DND-41 (cell line): Measurements from ENCODE around the gene PCDH1.

ENCODE experiments used
- ATAC-seq: fragments of 200-7000 bp; cut with Tn5 transposase; 3 replicates; pipeline ENCODE4 v1.9.1; 2021; ENCODE audit warnings: low read depth; ENCODE audit not compliant: insufficient read depth
- DNase-seq: peaks from one replicate; pipeline ENCODE4 v3.0.0-alpha.2; 2020
- H2AFZ ChIP-seq: 2 replicates; pipeline ENCODE4 v1.6.0; 2012; ENCODE audit warnings: low read depth, low read length
- H3K27ac ChIP-seq: 2 replicates; pipeline ENCODE4 v1.5.1; 2012; ENCODE audit warnings: low read length, inconsistent platforms
- H3K27me3 ChIP-seq: fragments of 200-600 bp; sonication (generic); 2 replicates; pipeline ENCODE4 v1.6.0; 2012; ENCODE audit warnings: low read length, mild to moderate bottlenecking, inconsistent platforms; ENCODE audit not compliant: insufficient read depth, poor library complexity
- H3K36me3 ChIP-seq: 2 replicates; pipeline ENCODE4 v1.5.1; 2012; ENCODE audit warnings: low read length, inconsistent platforms; ENCODE audit not compliant: insufficient read depth
- H3K4me1 ChIP-seq: 2 replicates; pipeline ENCODE4 v1.5.1; 2012; ENCODE audit warnings: mild to moderate bottlenecking, low read length; ENCODE audit not compliant: insufficient read depth
- H3K4me2 ChIP-seq: 2 replicates; pipeline ENCODE4 v1.6.0; 2012; ENCODE audit warnings: mild to moderate bottlenecking, moderate library complexity, low read length, inconsistent platforms; ENCODE audit not compliant: insufficient read depth
- H3K4me3 ChIP-seq, 2 experiments: fragments of 200-600 bp in 1 of 2; shearing (Covaris generic) in 1 of 2; 2 replicates each; pipeline ENCODE4 v1.5.1; 2012 to 2016; ENCODE audit warnings: inconsistent platforms in 2 of 2, low read length in 2 of 2, mild to moderate bottlenecking in 2 of 2, low read depth in 1 of 2, moderate library complexity in 1 of 2
- H3K79me2 ChIP-seq: 2 replicates; pipeline ENCODE4 v1.6.0; 2012; ENCODE audit warnings: low read length, inconsistent platforms; ENCODE audit not compliant: insufficient read depth
- H3K9ac ChIP-seq: 2 replicates; pipeline ENCODE4 v1.6.0; 2012; ENCODE audit warnings: low read depth, mild to moderate bottlenecking, inconsistent platforms, low read length, moderate library complexity
- H3K9me3 ChIP-seq: 2 replicates; pipeline ENCODE4 v1.5.1; 2012; ENCODE audit warnings: low read length, moderate library complexity, mild to moderate bottlenecking, inconsistent platforms; ENCODE audit not compliant: insufficient read depth, severe bottlenecking
- H4K20me1 ChIP-seq: 2 replicates; pipeline ENCODE4 v1.6.0; 2012; ENCODE audit warnings: low read length; ENCODE audit not compliant: insufficient read depth
- EZH2 ChIP-seq: IDR thresholded peaks from 3 replicates; pipeline ENCODE4 v1.6.1; 2012; ENCODE audit warnings: borderline replicate concordance, low read depth, mild to moderate bottlenecking, moderate library complexity, low read length, inconsistent platforms; ENCODE audit not compliant: severe bottlenecking
- TF ChIP-seq, protein P1 (sequence below): IDR thresholded peaks from 2 replicates; pipeline ENCODE4 v1.5.1; 2012; ENCODE audit warnings: borderline replicate concordance, low read length, moderate library complexity, mild to moderate bottlenecking; ENCODE audit not compliant: poor library complexity, severe bottlenecking; ENCODE audit errors: extremely low read depth

Gene PCDH1

GRCh38 chr5:141906972-141907371, 28.8 kb upstream of the PCDH1 start:
- Histone ChIP-seq H3K27ac (no peak overlapping the region), H2AFZ (no peak overlapping the region)

DNA sequence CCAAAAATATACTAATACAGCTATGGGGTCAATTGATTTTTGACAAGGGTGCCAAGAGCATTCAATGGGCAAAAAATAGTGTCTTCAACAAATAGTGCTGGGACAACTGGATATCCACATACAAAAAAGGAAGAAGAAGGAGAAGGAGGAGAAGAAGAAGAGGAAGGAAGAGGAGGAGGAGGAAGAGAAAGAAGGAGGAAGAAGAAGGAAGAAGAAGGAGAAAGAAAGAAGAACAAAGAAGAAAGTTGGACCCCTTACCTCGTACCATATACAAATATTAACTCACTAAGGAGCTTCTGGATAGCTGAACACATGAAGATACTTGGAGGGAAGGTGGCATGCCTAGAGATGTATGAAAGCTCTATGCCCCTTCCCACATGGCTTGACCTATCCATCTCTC, 28.3 kb upstream of the PCDH1 start:
- Histone ChIP-seq H3K27ac (no peak overlapping the region), H3K9me3 (no peaks in the 10 kb centered on the region), H4K20me1 (no peaks in the 10 kb centered on the region), H3K4me2 (no peak overlapping the region), H3K79me2 (no peaks in the 10 kb centered on the region), H3K9ac (no peak overlapping the region), H3K4me3 (no peak overlapping the region), H3K4me1 (no peaks in the 10 kb centered on the region), H3K36me3 (no peaks in the 10 kb centered on the region), H2AFZ (no peak overlapping the region), H3K27me3 (peaks cover 29% of the 10 kb centered on the region)
- TF ChIP-seq EZH2: no peak
- TF ChIP-seq, protein P1, sequence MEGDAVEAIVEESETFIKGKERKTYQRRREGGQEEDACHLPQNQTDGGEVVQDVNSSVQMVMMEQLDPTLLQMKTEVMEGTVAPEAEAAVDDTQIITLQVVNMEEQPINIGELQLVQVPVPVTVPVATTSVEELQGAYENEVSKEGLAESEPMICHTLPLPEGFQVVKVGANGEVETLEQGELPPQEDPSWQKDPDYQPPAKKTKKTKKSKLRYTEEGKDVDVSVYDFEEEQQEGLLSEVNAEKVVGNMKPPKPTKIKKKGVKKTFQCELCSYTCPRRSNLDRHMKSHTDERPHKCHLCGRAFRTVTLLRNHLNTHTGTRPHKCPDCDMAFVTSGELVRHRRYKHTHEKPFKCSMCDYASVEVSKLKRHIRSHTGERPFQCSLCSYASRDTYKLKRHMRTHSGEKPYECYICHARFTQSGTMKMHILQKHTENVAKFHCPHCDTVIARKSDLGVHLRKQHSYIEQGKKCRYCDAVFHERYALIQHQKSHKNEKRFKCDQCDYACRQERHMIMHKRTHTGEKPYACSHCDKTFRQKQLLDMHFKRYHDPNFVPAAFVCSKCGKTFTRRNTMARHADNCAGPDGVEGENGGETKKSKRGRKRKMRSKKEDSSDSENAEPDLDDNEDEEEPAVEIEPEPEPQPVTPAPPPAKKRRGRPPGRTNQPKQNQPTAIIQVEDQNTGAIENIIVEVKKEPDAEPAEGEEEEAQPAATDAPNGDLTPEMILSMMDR: no peak
- no peak for DNase-seq
- no peak for ATAC-seq

More at GRCh38 chr5:141906972-141907371, 28.8 kb upstream of the PCDH1 start:
- no peak overlapping the region for H3K9ac ChIP-seq
- H4K20me1 ChIP-seq: no peaks in the 10 kb centered on the region
- TF ChIP-seq, protein P1: no peak
- TF ChIP-seq EZH2: no peak
- no peaks in the 10 kb centered on the region for H3K9me3 ChIP-seq
- H3K4me2 ChIP-seq: no peak overlapping the region
- H3K27me3 ChIP-seq: peaks cover 26% of the 10 kb centered on the region
- H3K36me3 ChIP-seq: no peaks in the 10 kb centered on the region
- ATAC-seq (no peak), DNase-seq (no peak)
- H3K4me3 ChIP-seq: no peak overlapping the region
- no peaks in the 10 kb centered on the region for H3K4me1 ChIP-seq
- no peaks in the 10 kb centered on the region for H3K79me2 ChIP-seq

DNA sequence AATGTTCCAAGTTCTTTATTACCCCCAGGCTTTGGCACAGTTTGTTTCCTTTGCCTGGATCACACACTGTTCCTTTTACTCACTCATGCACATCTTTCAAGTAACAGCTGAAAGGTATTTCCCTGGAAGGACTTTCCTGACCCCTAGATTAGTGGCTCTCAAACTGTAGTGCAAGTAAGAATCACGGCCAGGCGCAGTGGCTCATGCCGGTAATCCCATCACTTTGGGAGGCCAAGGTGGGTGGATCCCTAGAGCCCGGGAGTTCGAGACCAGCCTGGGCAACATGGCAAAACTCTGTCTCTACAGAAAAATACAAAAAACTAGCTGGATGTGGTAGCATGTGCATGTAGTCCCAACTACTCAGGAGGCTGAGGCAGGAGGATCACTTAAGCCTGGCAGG, 26.3 kb upstream of the PCDH1 start:
- H2AFZ ChIP-seq: no peak overlapping the region
- no peak for TF ChIP-seq EZH2
- TF ChIP-seq, protein P1: no peak

DNA sequence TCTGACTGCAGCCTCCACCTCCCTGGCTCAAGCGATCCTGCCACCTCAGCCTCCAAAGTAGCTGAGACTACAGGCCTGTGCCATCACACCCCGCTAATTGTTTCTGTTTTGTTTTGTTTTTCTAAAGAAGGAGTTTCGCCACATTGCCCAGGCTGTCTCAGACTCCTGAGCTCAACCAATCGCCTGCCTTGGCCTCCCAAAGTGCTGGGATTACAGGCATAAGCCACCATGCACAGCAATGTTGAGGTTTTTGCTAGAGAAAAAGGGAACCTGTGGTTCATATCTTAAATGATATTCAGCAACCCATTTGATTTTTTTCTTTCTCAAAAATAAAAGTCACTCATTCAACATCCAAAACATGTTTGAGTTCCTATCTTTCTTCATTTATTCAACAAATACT, 25.1 kb upstream of the PCDH1 start:
- Histone ChIP-seq H3K27ac (no peak overlapping the region), H3K4me1 (no peaks in the 10 kb centered on the region), H3K4me2 (no peak overlapping the region), H3K27me3 (peaks cover 32% of the 10 kb centered on the region), H2AFZ (no peak overlapping the region), H3K36me3 (no peaks in the 10 kb centered on the region), H3K4me3 (no peak overlapping the region), H3K79me2 (no peaks in the 10 kb centered on the region), H4K20me1 (no peaks in the 10 kb centered on the region), H3K9me3 (no peaks in the 10 kb centered on the region), H3K9ac (no peak overlapping the region)
- DNase-seq (no peak), ATAC-seq (no peak)
- TF ChIP-seq EZH2: no peak
- TF ChIP-seq, protein P1: no peak

More for the DNA sequence above, 26.3 kb upstream of the PCDH1 start:
- DNase-seq: no peak
- H4K20me1 ChIP-seq: no peaks in the 10 kb centered on the region
- H3K4me1 ChIP-seq: no peaks in the 10 kb centered on the region
- no peak for ATAC-seq
- no peak overlapping the region for H3K4me3 ChIP-seq
- H3K4me2 ChIP-seq: no peak overlapping the region
- H3K27me3 ChIP-seq: peaks cover 29% of the 10 kb centered on the region
- H3K9ac ChIP-seq: no peak overlapping the region
- H3K79me2 ChIP-seq: no peaks in the 10 kb centered on the region
- H3K27ac ChIP-seq: no peak overlapping the region
- H3K9me3 ChIP-seq: no peaks in the 10 kb centered on the region
- H3K36me3 ChIP-seq: no peaks in the 10 kb centered on the region
